ENCODE measurements around the gene HOGA1.
"Not testable (repeated sequence)": the region's sequence is repeated elsewhere in the genome, so short reads cannot be mapped to it uniquely, and the experiment has no call there.

The HOGA1 gene

GRCh38 chr10:97546456-97547270, 37.5 kb upstream of the HOGA1 start:
- WGBS (ENCODE audit: insufficient coverage, insufficient read length), result no CpG with 5 or more reads among the region's 18 CpGs

GRCh38 chr10:97547271-97547600, 37.0 kb upstream of the HOGA1 start:
- H3K4me1 ChIP-seq (ENCODE audit: control insufficient read depth, insufficient read depth, low read length), result peaks cover 11% of the 10 kb centered on the region
- H3K27ac ChIP-seq (ENCODE audit: low read length), result no peak overlapping the region
- no CpG with 5 or more reads among the region's 4 CpGs for WGBS (ENCODE audit: insufficient coverage, insufficient read length)

More at GRCh38 chr10:97546456-97547270, 37.5 kb upstream of the HOGA1 start:
- Histone ChIP-seq H3K27me3 (ENCODE audit: control insufficient read depth, insufficient read depth, low read length) (no peaks in the 10 kb centered on the region), H3K27ac (ENCODE audit: low read length) (no peak overlapping the region), H3K4me3 (ENCODE audit: low read length) (no peak overlapping the region), H3K9me3 (ENCODE audit: control insufficient read depth, insufficient read depth, low read length) (no peaks in the 10 kb centered on the region), H3K36me3 (ENCODE audit: control insufficient read depth, insufficient read depth, low read length) (no peaks in the 10 kb centered on the region), H3K4me1 (ENCODE audit: control insufficient read depth, insufficient read depth, low read length) (peaks cover 13% of the 10 kb centered on the region)
- no peak for DNase-seq (ENCODE audit: low read depth, low spot score)

GRCh38 chr10:97547962-97548361, 36.2 kb upstream of the HOGA1 start:
- Histone ChIP-seq H3K27me3 (ENCODE audit: control insufficient read depth, insufficient read depth, low read length) (no peaks in the 10 kb centered on the region), H3K9me3 (ENCODE audit: control insufficient read depth, insufficient read depth, low read length) (no peaks in the 10 kb centered on the region), H3K36me3 (ENCODE audit: control insufficient read depth, insufficient read depth, low read length) (no peaks in the 10 kb centered on the region), H3K4me3 (ENCODE audit: low read length) (no peak overlapping the region), H3K4me1 (ENCODE audit: control insufficient read depth, insufficient read depth, low read length) (peaks cover 8% of the 10 kb centered on the region), H3K27ac (ENCODE audit: low read length) (no peak overlapping the region)
- no CpG with 5 or more reads among the region's 4 CpGs for WGBS (ENCODE audit: insufficient coverage, insufficient read length)
- no peak for DNase-seq (ENCODE audit: low read depth, low spot score)

More at GRCh38 chr10:97547271-97547600, 37.0 kb upstream of the HOGA1 start:
- no peaks in the 10 kb centered on the region for H3K27me3 ChIP-seq (ENCODE audit: control insufficient read depth, insufficient read depth, low read length)
- no peaks in the 10 kb centered on the region for H3K36me3 ChIP-seq (ENCODE audit: control insufficient read depth, insufficient read depth, low read length)
- no peak overlapping the region for H3K4me3 ChIP-seq (ENCODE audit: low read length)
- H3K9me3 ChIP-seq (ENCODE audit: control insufficient read depth, insufficient read depth, low read length), result no peaks in the 10 kb centered on the region
- no peak for DNase-seq (ENCODE audit: low read depth, low spot score)

- DNase-seq (ENCODE audit: low read depth, low spot score), result no peak
Observed at GRCh38 chr10:97548828-97549455, 35.2 kb upstream of the HOGA1 start.

GRCh38 chr10:97549587-97550322, 34.4 kb upstream of the HOGA1 start:
- no CpG with 5 or more reads among the region's 13 CpGs for WGBS (ENCODE audit: insufficient coverage, insufficient read length)
- Histone ChIP-seq H3K27ac (ENCODE audit: low read length) (no peak overlapping the region), H3K4me3 (ENCODE audit: low read length) (no peak overlapping the region), H3K4me1 (ENCODE audit: control insufficient read depth, insufficient read depth, low read length) (peaks cover 8% of the 10 kb centered on the region), H3K9me3 (ENCODE audit: control insufficient read depth, insufficient read depth, low read length) (no peaks in the 10 kb centered on the region), H3K36me3 (ENCODE audit: control insufficient read depth, insufficient read depth, low read length) (no peaks in the 10 kb centered on the region), H3K27me3 (ENCODE audit: control insufficient read depth, insufficient read depth, low read length) (no peaks in the 10 kb centered on the region)
- no peak for DNase-seq (ENCODE audit: low read depth, low spot score)

More at GRCh38 chr10:97548828-97549455, 35.2 kb upstream of the HOGA1 start:
- Histone ChIP-seq H3K27me3 (ENCODE audit: control insufficient read depth, insufficient read depth, low read length) (no peaks in the 10 kb centered on the region), H3K4me3 (ENCODE audit: low read length) (no peak overlapping the region), H3K27ac (ENCODE audit: low read length) (no peak overlapping the region), H3K9me3 (ENCODE audit: control insufficient read depth, insufficient read depth, low read length) (no peaks in the 10 kb centered on the region), H3K4me1 (ENCODE audit: control insufficient read depth, insufficient read depth, low read length) (peaks cover 8% of the 10 kb centered on the region), H3K36me3 (ENCODE audit: control insufficient read depth, insufficient read depth, low read length) (no peaks in the 10 kb centered on the region)
- no CpG with 5 or more reads among the region's 13 CpGs for WGBS (ENCODE audit: insufficient coverage, insufficient read length)

- H3K4me1 ChIP-seq (ENCODE audit: control insufficient read depth, insufficient read depth, low read length), result peaks cover 8% of the 10 kb centered on the region
- no peak overlapping the region for H3K4me3 ChIP-seq (ENCODE audit: low read length)
- no peak for DNase-seq (ENCODE audit: low read depth, low spot score)
- H3K27me3 ChIP-seq (ENCODE audit: control insufficient read depth, insufficient read depth, low read length), result no peaks in the 10 kb centered on the region
- H3K9me3 ChIP-seq (ENCODE audit: control insufficient read depth, insufficient read depth, low read length), result no peaks in the 10 kb centered on the region
- WGBS (ENCODE audit: insufficient coverage, insufficient read length), result no CpG with 5 or more reads among the region's 10 CpGs
- no peaks in the 10 kb centered on the region for H3K36me3 ChIP-seq (ENCODE audit: control insufficient read depth, insufficient read depth, low read length)
- no peak overlapping the region for H3K27ac ChIP-seq (ENCODE audit: low read length)
Observed at GRCh38 chr10:97550336-97551149, 33.6 kb upstream of the HOGA1 start.

- no peaks in the 10 kb centered on the region for H3K9me3 ChIP-seq (ENCODE audit: control insufficient read depth, insufficient read depth, low read length)
- H3K4me3 ChIP-seq (ENCODE audit: low read length), result no peak overlapping the region
- no CpG with 5 or more reads among the region's 6 CpGs for WGBS (ENCODE audit: insufficient coverage, insufficient read length)
- no peak for DNase-seq (ENCODE audit: low read depth, low spot score)
- H3K36me3 ChIP-seq (ENCODE audit: control insufficient read depth, insufficient read depth, low read length), result no peaks in the 10 kb centered on the region
- peaks cover 8% of the 10 kb centered on the region for H3K4me1 ChIP-seq (ENCODE audit: control insufficient read depth, insufficient read depth, low read length)
- no peaks in the 10 kb centered on the region for H3K27me3 ChIP-seq (ENCODE audit: control insufficient read depth, insufficient read depth, low read length)
- no peak overlapping the region for H3K27ac ChIP-seq (ENCODE audit: low read length)
Observed at GRCh38 chr10:97551271-97551670, 32.9 kb upstream of the HOGA1 start.

GRCh38 chr10:97553575-97554031, 30.6 kb upstream of the HOGA1 start:
- Histone ChIP-seq H3K36me3 (ENCODE audit: control insufficient read depth, insufficient read depth, low read length) (no peaks in the 10 kb centered on the region), H3K27ac (ENCODE audit: low read length) (no peak overlapping the region), H3K4me1 (ENCODE audit: control insufficient read depth, insufficient read depth, low read length) (peaks cover 8% of the 10 kb centered on the region), H3K27me3 (ENCODE audit: control insufficient read depth, insufficient read depth, low read length) (no peaks in the 10 kb centered on the region), H3K4me3 (ENCODE audit: low read length) (no peak overlapping the region), H3K9me3 (ENCODE audit: control insufficient read depth, insufficient read depth, low read length) (no peaks in the 10 kb centered on the region)
- no CpG with 5 or more reads among the region's 6 CpGs for WGBS (ENCODE audit: insufficient coverage, insufficient read length)
- peak; percentile 85 for DNase-seq (ENCODE audit: low read depth, low spot score)

- H3K4me3 ChIP-seq (ENCODE audit: low read length); H3K9me3 ChIP-seq (ENCODE audit: control insufficient read depth, insufficient read depth, low read length); H3K27me3 ChIP-seq (ENCODE audit: control insufficient read depth, insufficient read depth, low read length); H3K36me3 ChIP-seq (ENCODE audit: control insufficient read depth, insufficient read depth, low read length); H3K4me1 ChIP-seq (ENCODE audit: control insufficient read depth, insufficient read depth, low read length); DNase-seq (ENCODE audit: low read depth, low spot score); H3K27ac ChIP-seq (ENCODE audit: low read length): not testable (repeated sequence)
- no CpG with 5 or more reads among the region's 5 CpGs for WGBS (ENCODE audit: insufficient coverage, insufficient read length)
Observed at GRCh38 chr10:97554336-97554735, 29.9 kb upstream of the HOGA1 start.

- not testable (repeated sequence) for H3K4me3 ChIP-seq (ENCODE audit: low read length); H3K36me3 ChIP-seq (ENCODE audit: control insufficient read depth, insufficient read depth, low read length); H3K27me3 ChIP-seq (ENCODE audit: control insufficient read depth, insufficient read depth, low read length); H3K4me1 ChIP-seq (ENCODE audit: control insufficient read depth, insufficient read depth, low read length); H3K9me3 ChIP-seq (ENCODE audit: control insufficient read depth, insufficient read depth, low read length); H3K27ac ChIP-seq (ENCODE audit: low read length); DNase-seq (ENCODE audit: low read depth, low spot score)
- WGBS (ENCODE audit: insufficient coverage, insufficient read length), result no CpG with 5 or more reads among the region's 10 CpGs
Observed at GRCh38 chr10:97555541-97555940, 28.6 kb upstream of the HOGA1 start.
